NCI-H2081 (cell line): Measurements from ENCODE around the gene CCNF.
A peak's percentile ranks its signal among the peaks of the same experiment; 100 is the strongest.

Source experiments
- DNase-seq, 2 experiments: peaks; one replicate each; lab custom pipeline; 2025; lab: John Stamatoyannopoulos, UW

Gene CCNF

GRCh38 chr16:2457267-2457666, 28.0 kb downstream of the CCNF start:
- no peak for DNase-seq

GRCh38 chr16:2457946-2458345, 28.7 kb downstream of the CCNF start:
- DNase-seq: no peak

DNA sequence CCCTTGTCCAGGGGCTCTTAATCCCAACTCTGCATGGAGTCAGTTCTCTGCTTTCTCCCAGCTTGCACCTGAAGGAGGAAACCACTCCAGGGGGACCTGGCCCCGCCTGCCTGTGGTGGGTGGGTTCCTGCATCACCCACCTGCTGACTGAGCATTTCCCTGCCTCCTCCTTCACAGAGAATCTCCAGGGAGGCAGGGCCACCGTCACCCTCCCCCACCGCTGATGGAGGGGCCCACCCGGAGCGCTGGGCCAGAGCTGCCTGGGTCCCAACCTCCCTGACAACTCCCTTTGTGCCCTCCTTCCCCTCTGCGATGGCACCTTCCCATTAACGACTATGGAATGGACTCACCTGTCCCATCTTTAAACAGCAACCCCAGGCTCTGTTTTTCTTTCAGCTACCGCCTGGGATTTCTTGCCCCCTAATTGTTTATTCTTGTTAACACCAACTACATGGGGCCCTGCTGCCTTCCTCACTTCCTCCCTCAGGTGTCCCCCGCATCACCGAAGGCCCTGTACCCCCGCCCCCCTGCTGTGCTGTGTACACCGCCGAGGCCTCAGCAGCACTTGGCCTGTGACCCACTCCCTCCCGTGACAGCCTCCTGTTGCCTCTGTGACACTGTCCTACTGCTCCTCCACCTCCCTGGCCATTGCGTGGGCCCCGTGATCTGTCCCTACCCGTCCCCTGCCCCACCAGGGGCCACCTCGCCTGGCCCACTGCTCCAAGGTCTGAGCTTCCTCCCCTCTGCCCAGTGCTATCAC, 29.8 kb downstream of the CCNF start:
- DNase-seq: no peak

GRCh38 chr16:2459647-2460390, 30.6 kb downstream of the CCNF start, which contains the start of gene TEDC2:
TEDC2 (plus strand) TSS chr16:2460109; CDS start chr16:2460145, 36 bp downstream.
- peak; percentile 97 for DNase-seq

GRCh38 chr16:2460391-2460713, 31.1 kb downstream of the CCNF start:
- DNase-seq: no peak

GRCh38 chr16:2460916-2461315, 31.7 kb downstream of the CCNF start:
- no peak for DNase-seq

DNA sequence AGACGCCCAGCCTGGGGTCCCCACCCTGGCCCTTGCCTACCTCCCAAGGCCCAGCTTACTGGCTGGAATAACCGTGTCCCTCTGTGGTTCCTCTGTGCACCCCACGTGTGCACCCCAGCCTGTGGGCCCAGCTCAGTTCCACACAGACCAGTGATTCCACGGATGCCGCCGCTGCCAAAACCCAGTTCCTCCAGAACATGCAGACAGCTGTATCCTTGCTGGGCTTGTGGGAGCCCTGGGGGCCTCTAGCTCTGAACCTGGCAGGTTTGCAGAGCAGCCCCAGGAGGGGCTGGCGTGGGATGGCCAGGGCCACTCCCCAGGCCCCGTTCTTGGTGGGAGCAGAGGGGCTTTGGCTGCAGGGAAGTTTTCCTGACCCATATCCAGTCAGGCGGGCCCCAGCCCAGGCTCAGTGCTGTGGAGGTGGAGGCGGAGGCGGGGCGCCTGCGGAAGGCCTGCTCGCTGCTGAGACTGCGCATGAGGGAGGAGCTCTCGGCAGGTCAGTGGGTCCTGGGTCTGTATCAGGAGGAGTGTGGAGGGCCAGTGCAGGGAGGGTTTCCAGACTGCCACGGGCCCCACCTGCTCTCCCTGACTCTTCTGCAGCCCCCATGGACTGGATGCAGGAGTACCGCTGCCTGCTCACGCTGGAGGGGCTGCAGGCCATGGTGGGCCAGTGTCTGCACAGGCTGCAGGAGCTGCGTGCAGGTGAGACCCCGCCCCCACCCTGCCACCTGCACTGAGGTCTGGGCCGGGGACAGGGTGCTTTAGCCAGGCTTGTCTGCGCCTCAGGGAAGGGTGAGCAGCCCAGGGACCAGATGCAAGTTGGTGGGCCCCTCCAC, 33.0 kb downstream of the CCNF start:
- DNase-seq: no peak

- DNase-seq: no peak
Observed at GRCh38 chr16:2464333-2464732, 35.1 kb downstream of the CCNF start.

- DNase-seq: no peak
Observed at GRCh38 chr16:2465653-2466415, 36.6 kb downstream of the CCNF start.

GRCh38 chr16:2466667-2467527, 37.6 kb downstream of the CCNF start:
- DNase-seq: no peak

- peak; percentile 86 to 93 for DNase-seq
Observed at GRCh38 chr16:2467528-2468232, 38.4 kb downstream of the CCNF start.

DNA sequence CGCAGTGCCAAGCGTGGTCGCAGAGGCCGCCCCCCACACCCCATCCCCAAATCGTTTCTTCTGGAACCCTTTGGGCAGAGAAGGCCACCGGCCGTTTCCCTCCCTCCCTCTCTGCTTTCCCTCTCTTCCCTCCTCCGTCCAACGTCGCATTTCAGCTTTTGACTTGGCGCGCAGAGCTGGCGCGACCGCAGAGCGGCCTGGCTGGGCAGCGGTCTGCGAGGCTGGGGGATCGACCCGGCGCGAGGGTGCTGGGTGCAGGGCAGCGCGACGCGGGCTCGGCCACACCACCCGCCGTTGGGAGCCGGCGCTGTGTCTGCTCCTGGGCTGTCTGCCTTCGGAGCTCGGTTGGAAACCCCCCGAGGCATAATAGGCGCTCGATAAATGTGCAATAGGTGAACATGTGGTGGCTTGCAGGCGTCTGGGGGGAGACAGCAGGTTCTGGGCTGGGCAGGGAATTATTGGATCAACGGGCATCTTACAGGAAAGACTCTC, 39.0 kb downstream of the CCNF start:
- peak; percentile 85 to 90 for DNase-seq

GRCh38 chr16:2468725-2469398, 39.6 kb downstream of the CCNF start:
- peak; percentile 95 for DNase-seq

- no peak for DNase-seq
Observed at GRCh38 chr16:2469399-2470233, 40.4 kb downstream of the CCNF start.

- no peak for DNase-seq
Observed at GRCh38 chr16:2470234-2470601, 41.0 kb downstream of the CCNF start.

DNA sequence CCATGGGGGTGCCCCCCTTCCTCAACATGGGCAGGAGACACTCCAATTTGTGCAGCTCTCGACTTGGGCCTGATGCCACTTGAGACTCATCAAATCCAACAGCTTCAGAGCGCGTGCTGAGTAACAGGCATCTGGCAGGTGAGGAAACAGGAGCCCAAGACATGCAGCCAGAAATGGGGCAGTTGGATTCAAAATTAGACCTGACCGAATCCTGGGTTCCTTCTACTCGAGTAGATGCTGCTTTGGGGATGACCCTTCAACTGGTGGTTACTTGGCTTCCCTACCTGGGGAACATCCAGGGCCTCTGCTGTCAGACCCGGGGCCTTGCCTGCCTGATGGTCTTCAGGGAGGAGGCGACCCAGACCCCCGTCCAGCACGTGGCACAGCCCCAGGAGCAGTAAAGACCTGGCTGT, 41.4 kb downstream of the CCNF start:
- peak in 1 of 2 experiments; percentile 73 for DNase-seq

- peak; percentile 71 to 79 for DNase-seq
Observed at GRCh38 chr16:2471016-2471652, 41.9 kb downstream of the CCNF start, which contains the start of gene NTN3. NTN3 (plus strand) TSS chr16:2471297; CDS start chr16:2471702, 405 bp downstream.
